Brain microvascular endothelial cell (primary cell): ENCODE measurements around the gene POLR2A.

Experiments used
- DNase-seq: peaks from one replicate; pipeline ENCODE4 v3.0.0-alpha.2; 2020
- H3K27ac ChIP-seq: fragments of 250-450 bp; sonication (Bioruptor Pico); 2 replicates; pipeline ENCODE4 v1.5.1; 2020; ENCODE audit warnings: mild to moderate bottlenecking, moderate library complexity
- H3K27me3 ChIP-seq: fragments of 250-450 bp; sonication (Bioruptor Pico); replicated peaks from 2 replicates; pipeline ENCODE4 v1.5.1; 2020; ENCODE audit warnings: mild to moderate bottlenecking
- H3K36me3 ChIP-seq: fragments of 250-450 bp; sonication (Bioruptor Pico); replicated peaks from 2 replicates; pipeline ENCODE4 v1.5.1; 2020; ENCODE audit warnings: mild to moderate bottlenecking
- H3K4me3 ChIP-seq: 2 replicates; pipeline ENCODE4 v1.5.1; 2011; ENCODE audit warnings: low read depth, mild to moderate bottlenecking, control low read depth, low read length, moderate library complexity
- CTCF ChIP-seq: IDR thresholded peaks from 2 replicates; pipeline ENCODE4 v1.5.1; 2011; ENCODE audit warnings: low read depth, mild to moderate bottlenecking, moderate library complexity, low read length, control low read depth, inconsistent platforms; ENCODE audit errors: missing control alignments
- in situ Hi-C: cut with HindIII; loops from 2 replicates; pipeline ENCODE4 v1.10.0; 2017; ENCODE audit warnings: low sequenced_read_pairs, low pct_ligation_motif_present

POLR2A gene

GRCh38 chr17:7523033-7523432, 38.9 kb downstream of the POLR2A start:
- no peaks in the 10 kb centered on the region for H3K27me3 ChIP-seq
- in situ Hi-C loops = no loop called here
- H3K36me3 ChIP-seq = no peaks in the 10 kb centered on the region
- H3K4me3 ChIP-seq = no peak overlapping the region
- DNase-seq = no peak
- H3K27ac ChIP-seq = no peak overlapping the region
- peak; percentile 55 for TF ChIP-seq CTCF

GRCh38 chr17:7528842-7529241, 44.7 kb downstream of the POLR2A start:
- DNase-seq = no peak
- Histone ChIP-seq H3K27me3 (no peaks in the 10 kb centered on the region), H3K4me3 (no peak overlapping the region), H3K36me3 (no peaks in the 10 kb centered on the region), H3K27ac (no peak overlapping the region)
- in situ Hi-C loops = no loop called here
- TF ChIP-seq CTCF = no peak

- Histone ChIP-seq H3K36me3 (no peaks in the 10 kb centered on the region), H3K27ac (no peak overlapping the region), H3K4me3 (no peak overlapping the region), H3K27me3 (no peaks in the 10 kb centered on the region)
- no peak for DNase-seq
- in situ Hi-C loops = no loop called here
- no peak for TF ChIP-seq CTCF
Measured at GRCh38 chr17:7530023-7530900, 46.1 kb downstream of the POLR2A start.

GRCh38 chr17:7538050-7538449, 53.9 kb downstream of the POLR2A start:
- in situ Hi-C loops = no loop called here
- no peaks in the 10 kb centered on the region for H3K36me3 ChIP-seq
- no peaks in the 10 kb centered on the region for H3K27me3 ChIP-seq
- H3K4me3 ChIP-seq = no peak overlapping the region
- H3K27ac ChIP-seq = no peak overlapping the region
- TF ChIP-seq CTCF = no peak
- no peak for DNase-seq

GRCh38 chr17:7538891-7539545, 54.9 kb downstream of the POLR2A start:
- Histone ChIP-seq H3K27ac (no peak overlapping the region), H3K4me3 (no peak overlapping the region), H3K36me3 (no peaks in the 10 kb centered on the region), H3K27me3 (no peaks in the 10 kb centered on the region)
- in situ Hi-C loops = no loop called here
- DNase-seq = peak; percentile 28
- no peak for TF ChIP-seq CTCF
